ELF-1 (cell line): ENCODE results near the gene SLFN12.
"Not testable (repeated sequence)": the region's sequence is repeated elsewhere in the genome, so short reads cannot be mapped to it uniquely, and the experiment has no call there.

Experiments used
- DNase-seq: peaks from one replicate; pipeline ENCODE4 v3.0.0-alpha.2; 2016; ENCODE audit warnings: low read depth, low spot score

The SLFN12 gene

DNA sequence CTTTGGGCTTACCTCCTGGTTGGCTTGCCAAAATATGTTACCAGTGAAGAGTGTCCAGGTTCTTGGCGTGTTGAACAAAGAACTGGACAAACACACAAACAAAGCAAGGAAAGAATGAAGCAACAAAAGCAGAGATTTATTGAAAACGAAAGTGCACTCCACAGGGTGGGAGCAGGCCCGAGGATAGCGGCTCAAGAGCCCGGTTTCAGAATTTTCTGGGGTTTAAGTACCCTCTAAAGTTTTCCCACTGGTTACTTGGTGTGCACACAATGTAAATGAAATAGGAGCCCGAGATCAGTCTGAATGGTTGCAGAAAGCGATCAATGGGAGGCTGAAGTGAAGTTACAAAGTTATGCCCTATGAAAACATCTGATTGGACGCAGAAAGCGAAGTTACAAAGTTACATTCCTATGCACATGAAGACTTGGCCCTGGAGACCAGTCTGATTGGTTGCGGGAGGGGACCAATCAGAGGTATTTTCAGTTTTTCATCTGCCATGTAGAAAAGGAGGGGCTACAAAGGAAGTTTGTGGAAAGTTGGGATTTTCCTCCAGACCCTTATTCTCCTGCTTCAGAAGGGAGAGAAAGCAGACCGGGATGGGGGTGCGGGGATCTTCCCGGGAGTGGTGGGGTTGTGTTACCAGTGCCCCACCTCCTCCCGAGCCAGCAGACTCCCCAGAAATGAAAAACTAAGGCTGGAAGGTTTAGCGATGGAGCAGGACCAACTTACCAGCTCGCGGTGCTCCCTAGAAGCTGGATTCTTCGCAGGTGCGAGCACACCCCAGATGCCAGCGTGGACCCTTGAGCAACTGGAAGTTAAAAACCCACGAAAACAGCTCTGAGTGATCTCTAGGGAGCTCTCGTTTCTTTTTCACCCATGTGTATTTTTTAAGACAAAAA lies at the start of gene SLFN12:
SLFN12 (minus strand) TSS at position 325 of the 899 bp plus-strand sequence. CDS start 9,472 bp downstream, outside the sequence.
- DNase-seq, result peak; percentile 21

DNA sequence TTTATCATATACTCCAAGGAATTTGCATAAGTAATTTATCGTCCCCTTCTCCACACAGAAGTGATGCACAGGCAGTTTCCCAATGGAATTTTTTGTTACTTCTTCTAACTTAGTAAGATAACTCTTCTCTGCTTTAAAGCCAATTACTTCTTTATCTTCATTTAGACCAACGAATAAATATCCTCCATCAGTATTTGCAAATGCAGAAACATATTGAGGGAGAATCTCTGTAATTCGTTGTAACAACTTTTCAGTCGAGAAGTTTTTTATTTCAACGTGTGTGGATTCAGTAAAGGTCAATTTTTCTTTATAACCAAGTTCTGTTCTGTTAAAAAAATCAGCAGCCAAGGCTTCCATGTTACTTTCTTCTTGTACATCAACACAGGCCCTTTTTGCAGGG lies 47.0 kb upstream of the SLFN12 start:
- no peak for DNase-seq

DNA sequence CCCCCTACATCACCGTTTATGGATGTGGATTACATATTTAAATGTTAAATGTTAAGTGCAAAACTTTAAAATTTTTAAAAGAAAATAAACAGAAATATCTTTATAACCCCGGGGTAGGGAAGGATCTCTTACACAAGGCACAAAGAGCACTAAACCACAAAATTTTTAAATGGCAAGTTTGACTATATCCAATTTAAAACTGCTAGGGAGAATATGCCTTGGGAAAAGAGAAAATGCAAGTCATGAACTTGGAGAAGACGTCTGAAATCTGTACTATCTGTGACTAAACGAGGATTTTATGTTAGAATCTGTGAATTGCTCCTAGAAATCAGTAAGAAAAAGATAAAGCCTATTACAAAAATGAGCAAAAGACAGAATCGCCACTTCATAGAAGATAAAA lies 44.9 kb upstream of the SLFN12 start:
- no peak for DNase-seq

DNA sequence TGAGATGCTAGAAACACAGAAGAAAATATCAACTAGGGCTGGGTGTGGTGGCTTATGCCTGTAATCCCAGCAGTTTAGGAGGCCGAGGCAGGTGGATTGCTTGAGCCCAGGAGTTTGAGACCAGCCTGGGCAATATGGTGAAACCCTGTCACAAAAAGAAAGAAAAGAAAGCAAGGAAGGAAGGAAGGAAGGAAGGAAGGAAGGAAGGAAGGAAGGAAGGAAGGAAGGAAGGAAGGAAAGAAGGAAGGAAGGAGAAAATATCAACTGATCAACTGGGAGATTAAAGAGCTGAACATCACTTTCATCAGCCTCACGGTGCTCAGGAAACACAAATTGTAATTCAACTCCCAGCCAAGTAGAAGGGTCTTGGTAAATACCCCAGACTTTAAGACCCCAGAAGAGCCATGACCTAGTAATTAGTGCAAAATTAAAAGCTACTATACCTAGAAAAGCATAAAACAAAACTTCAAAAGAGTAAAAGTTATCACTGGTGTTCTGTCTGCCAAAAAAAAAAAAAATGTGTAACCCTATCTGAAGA lies 44.1 kb upstream of the SLFN12 start:
- DNase-seq, result no peak

DNA sequence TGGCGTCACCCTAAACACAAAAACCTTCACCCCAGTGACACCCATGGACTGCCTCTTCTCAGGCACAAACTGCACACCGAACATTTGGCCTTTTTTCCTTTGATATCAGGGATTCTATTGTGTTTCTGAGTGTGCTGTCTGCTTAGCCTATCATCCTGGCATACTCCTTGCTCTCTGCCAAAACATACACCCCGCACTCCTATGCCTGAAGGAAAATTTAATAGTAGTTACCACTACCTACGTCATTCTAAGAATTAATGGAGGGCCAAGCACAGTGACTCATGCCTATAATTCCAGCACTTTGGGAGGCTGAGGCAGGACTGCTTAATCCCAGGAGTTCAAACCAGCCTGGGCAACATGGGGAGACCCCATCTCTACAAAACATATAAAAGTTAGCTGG lies 36.2 kb upstream of the SLFN12 start:
- no peak for DNase-seq

DNA sequence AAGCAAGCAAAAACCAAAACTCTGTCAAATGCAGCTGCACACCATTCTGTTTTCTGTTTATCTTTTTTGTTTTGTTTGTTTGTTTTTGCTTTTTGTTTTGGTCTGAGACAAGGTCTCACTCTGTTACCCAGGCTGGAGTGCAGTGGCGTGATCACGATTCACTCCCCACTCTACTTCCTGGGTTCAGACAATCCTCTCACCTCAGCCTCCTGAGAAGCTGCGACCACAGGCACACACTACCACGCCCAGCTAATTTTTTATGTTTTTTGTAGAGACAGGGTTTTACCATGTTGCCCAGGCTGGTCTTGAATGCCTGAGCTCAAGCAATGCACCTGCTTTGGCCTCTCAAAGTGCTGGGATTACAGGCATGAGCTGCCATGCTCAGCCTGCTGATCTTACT lies 35.5 kb upstream of the SLFN12 start:
- no peak for DNase-seq

DNA sequence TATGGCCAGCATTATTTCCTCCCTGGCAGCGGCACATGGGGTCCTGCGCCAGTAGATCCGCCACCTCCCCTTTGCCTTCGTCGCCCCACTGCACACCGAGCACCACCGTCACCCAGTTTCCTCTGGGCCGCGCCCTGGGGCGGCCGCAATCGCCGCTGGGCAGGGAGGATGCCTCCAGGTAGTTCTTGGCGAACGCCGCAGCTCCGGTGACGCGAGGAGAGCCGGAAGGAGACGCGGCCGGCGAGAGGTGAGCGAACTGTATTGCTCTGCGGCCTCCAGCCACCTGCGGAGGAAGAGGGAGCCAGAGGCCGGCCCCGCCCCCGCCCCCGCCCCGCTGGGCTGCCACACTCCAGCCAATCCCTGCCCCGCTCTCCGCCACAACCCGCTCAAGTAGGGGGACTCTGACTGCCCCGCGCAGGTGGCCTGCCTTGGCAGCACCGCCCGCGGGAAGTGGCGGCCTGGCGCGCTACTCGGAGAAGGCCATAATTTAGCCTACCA lies 28.1 kb upstream of the SLFN12 start:
- DNase-seq, result peak; percentile 80

DNA sequence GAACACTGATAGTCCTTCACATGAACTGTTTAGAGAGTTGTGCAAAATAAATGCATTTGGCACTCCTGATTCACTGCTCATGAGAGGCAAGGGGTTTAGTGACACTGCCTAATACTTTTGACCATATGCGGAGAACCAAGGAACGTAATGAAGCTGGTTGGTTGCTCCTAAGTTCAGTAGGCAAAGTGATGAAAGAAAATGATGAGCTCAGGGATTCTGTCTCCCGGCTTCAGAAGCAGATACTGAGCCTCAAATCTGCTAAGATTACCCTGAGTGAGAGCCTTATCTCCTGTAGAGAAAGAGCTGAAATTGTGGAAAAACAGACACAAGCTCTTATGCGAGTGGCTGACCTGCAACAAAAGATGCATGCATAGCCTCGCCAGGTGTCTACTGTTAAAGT lies 21.7 kb upstream of the SLFN12 start:
- not testable (repeated sequence) for DNase-seq

DNA sequence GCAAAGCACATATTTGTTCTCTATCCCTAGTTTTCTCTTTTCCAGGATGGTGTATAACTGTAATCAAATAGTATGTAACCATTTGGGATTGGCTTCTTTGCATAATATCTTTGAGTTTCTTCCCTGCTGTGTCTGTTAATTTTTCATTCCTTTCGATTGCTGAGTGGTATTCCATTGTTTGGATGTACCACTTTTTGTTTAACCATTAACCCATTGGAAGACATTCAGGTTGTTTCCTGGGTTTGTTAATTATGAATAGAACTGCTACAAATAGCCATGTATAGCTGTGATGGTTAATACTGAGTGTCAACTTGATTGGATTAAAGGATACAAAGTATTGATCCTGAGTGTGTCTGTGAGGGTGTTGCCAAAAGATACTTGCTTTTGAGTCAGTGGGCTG lies 20.9 kb upstream of the SLFN12 start:
- DNase-seq, result no peak

DNA sequence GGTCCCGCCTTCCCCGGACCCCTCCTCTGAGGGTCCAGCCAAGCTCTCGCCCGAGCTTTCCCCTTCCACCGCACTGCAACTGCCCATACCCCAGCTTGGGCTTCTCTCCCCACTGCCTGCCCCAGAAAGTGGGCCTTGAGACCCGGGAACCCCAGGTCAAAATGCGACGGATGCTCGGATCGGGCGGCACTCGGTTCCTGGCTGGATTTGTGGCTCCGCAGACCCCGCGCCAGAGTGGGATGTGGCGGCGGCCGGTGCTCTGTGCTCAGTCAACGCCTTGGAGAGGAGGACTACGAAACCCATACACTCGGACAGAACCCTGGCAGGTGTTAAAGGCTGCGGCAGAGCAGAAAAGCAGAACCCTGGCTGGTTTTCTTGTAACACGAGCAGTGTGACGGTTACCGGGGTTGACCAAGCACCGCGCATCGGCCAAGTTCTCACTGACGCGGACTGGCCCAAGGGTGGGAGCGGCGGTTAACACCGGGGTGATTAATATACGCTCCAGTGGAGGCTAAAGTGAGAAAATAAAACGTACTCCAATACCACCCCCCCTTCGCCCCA lies 17.2 kb upstream of the SLFN12 start:
- peak; percentile 18 for DNase-seq

DNA sequence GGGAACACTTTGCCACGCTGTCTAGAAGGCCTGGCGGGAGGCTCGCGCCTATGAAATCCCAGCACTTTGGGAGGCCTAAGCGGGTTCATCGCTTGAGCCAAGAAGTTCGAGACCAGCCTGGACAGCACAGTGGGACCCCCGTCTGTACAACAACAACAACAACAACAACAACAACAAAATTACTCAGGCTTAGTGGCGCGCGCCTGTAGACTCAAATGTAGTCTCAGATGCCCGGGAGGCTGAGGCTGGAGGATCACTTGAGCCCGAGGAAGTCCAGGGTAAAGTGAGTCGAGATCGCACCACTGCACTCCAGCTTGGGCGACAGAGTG lies 16.6 kb upstream of the SLFN12 start:
- no peak for DNase-seq

DNA sequence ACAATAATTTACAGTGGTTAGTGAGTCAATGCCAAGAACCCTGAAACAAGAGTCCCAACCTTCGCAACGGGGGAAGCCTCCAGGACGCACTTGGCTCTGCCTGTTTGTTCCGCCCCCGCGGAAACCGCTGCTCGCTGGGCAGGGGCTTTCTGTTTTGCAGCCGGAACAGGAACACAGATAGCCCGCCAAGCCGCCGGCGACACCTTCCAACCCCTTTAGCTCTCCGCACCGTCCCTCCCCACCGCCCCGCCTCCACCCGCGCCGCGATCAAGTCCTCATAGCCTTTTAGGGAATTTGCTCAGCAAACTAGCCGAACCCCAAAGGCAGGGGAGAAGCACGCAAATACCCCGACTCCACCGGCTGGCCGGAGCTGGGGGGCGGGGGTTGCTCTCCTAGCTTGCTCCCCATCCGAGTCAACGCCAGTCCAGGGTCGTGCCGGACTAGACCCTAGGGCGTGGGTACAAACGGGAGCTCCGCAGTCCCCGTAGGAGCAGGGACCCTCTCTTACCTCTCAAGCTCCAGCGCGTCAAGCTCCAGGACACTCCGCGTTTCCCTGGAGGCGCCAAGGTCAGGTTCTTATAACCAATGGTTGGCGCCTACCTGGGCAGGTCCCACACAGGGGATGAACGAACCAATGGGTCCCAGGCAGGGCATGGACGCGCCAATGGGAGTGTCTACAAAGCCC lies 16.1 kb upstream of the SLFN12 start, which contains the start of gene SLFN13:
SLFN13 (minus strand) TSS at position 553 of the 685 bp plus-strand sequence. CDS start 3,086 bp downstream, outside the sequence.
- peak; percentile 79 for DNase-seq

DNA sequence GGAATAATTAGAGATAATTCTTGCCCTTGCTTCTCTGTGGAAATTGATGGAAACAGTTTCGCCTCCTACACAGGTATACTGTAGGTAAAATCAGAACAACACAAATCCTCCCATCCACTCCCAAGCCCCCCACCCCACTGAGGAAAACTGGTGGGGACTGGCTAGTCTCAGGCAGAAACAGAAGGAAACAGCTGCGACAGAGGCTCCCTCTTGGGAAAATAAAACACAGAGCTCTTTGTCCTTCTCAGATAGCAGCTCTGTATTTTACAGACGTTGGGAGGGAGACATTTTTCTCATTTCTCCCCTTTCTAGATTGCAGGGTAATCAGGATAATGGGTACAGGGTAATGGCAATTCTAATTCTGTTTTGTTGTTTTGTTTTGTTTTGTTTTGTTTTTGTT lies 15.2 kb upstream of the SLFN12 start:
- no peak for DNase-seq

DNA sequence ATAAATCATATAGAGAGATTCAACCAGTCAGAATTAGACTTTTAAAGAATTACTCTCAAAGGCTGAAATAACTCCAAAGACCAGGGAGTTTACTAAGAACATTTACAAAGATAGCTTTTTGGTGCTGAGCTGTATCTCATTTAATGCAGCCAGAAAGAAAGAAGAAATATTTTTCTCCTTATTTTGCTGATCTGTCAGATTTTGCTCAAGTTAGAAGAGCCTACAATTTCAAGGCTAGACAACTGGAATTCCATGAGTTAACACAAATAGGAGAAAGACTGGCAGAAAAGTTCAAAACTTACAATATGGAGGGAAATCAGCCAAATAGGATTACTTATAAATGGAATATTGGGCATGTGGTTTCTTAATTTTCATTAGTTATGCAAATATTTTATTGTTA lies 6.1 kb upstream of the SLFN12 start:
- DNase-seq, result no peak

DNA sequence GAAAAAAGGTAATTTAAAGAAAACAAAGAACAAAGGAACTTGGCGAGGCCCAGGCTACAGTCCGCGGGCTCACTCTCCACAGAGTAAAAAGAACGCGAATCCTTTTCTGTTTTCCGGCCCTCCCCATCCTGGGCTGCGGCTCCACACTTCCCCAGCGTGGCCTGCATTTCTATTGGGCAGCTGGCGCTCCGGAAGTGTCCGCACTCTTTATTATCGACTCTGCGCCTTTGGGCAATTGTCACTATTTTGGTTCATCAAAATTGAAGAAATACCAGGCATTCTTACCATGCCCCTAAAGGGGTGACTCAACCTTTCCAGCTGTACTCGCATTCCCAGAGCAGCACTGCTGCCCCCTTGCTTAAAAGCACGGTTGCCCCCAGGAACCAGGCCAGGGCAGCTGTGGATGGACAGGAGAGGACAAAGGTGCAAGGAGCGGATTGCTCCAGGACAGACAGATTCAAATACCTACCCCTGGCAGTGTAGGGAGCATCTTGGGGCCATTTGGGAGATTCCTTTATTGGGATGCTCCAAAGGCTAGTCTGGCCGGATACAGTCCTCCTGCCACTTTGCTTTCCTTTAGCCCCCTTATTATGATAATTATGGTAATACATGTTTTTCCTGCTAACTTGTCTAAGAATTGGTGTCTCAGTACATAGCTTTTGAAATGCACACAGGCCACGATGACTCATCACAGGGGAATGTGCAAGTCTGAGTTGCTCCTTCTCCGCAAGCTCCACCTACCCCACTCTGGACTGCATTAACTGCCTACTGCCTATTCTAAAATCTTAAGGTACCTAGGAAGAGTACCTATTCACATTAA lies 985 bp upstream of the SLFN12 start:
- peak; percentile 96 for DNase-seq

DNA sequence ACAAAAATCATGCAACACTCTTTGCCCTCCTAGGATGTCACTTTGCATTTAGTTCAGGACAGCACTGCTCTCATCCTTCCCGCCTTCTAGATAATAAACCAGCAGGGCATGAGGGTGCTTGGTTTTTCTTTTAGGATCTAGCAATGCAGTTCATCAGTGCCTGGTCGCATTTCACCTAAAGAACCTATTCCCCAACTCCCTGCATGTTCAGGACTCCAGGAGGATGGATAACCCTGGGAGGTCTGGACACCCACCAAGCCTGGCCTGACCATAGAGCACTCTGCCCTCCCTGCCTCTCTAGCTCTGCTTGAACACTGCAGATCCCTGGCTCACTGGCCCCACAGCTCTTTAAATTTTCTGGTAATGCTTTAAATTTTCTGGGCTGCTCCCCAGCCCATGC lies 2.6 kb downstream of the SLFN12 start:
- no peak for DNase-seq

DNA sequence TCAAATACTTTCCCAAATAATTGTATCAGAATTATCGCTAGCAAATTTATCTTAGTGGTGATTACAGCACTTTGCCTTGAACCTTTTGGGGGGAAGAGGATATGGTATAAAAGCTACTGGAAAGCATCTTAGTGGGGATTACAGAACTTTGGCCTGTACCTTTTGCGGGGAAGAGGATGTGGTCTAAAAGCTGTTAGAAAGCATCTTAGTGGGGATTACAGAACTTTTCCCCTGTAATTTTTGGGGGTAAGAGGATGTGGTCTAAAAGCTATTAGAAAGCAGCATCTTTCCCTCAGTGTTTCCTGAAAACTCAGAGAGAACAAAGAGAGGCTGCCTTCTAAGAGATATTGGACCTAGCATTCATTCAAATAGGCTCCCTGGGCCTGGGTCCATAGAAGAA lies 4.1 kb downstream of the SLFN12 start:
- DNase-seq, result no peak

DNA sequence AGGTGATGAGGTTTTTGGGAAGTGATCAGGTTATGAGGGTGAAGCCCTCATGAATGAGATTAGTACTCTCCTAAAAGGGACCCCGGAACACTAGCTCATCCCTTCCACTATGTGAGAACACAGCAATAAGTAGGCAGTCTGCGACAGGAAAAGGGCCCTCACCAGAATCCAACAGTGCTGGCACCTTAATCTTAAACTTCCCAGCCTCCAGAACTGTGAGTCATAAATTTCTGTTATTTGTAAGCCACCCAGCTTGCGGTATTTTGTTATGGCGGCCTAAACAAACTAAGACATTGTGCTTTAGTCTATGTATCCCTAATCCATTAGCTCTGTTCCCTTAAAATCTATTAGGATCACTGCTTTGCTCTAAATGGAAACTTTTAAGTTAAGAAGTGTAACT lies 8.5 kb downstream of the SLFN12 start:
- DNase-seq, result no peak

DNA sequence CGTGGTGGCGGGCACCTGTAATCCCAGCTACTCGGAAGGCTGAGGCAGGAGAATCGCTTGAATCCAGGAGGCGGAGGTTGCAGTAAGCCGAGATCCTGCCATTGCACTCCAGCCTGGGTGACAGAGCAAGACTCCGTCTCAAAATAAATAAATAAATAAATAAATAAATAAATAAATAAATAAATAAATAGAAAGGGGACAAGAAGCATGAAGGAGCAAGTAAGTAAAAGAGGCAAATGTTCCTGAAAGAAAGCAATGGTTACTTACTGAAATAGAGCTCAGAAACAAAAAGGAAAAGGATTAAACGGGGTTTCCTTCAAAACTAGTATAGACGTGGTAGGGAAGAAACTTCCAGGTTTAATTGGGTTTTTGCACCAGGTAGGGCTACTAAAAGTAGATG lies 11.2 kb downstream of the SLFN12 start:
- DNase-seq, result not testable (repeated sequence)

DNA sequence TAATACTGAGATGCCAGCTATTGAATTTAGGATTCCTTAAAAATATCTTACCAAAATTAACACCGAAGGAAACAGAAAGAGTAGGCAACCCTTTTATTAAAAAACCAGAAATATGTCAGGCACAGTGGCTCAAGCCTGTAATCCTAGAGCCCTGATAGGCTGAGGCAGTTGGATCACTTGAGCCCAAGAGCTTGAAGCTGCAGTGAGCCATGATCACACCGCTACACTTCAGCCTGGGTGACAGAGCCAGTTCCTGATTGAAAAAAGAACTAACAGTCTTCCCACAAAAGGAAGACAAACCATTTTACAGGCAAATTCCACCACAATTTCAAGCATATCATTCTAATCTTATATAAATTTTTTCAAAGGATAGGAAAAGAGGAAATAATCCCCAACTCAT lies 15.6 kb downstream of the SLFN12 start:
- no peak for DNase-seq

DNA sequence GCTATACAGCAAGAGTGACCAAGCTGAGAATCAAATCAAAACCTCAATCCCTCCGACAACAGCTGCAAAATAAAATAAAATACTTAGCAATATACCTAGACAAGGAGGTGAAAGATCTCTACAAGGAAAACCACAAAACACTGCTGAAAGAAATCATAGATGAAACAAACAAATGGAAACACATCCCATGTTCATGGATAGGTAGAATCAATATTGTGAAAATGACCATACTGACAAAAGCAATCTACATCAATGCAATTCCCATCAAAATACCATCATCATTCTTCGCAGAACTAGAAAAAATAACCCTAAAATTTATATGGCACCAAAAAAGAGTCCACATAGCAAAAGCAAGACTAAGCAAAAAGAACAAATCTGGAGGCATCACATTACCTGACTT lies 17.6 kb downstream of the SLFN12 start:
- not testable (repeated sequence) for DNase-seq
